A549 (cell line): ENCODE measurements around the gene PET117. TPM values are rescaled to one million over a fixed set of nuclear protein-coding genes. Genes with fewer than 3 reads are reported as not detected.
"Not testable (repeated sequence)": the region's sequence is repeated elsewhere in the genome, so short reads cannot be mapped to it uniquely, and the experiment has no call there.

Source experiments
- ATAC-seq, 2 experiments: fragments of 200-7000 bp in 1 of 2; fragments of >200 bp in 1 of 2; cut with Nextera tagmentation in 1 of 2; cut with Tn5 transposase in 1 of 2; 3 replicates each; pipeline versions ENCODE4 v1.8.0 to v1.9.1; 2018 to 2020; ENCODE audit warnings: mild to moderate bottlenecking in 1 of 2, moderate library complexity in 1 of 2
- CTCF ChIA-PET: fragments of 300-600 bp; sonication (Branson Sonifier 250); formaldehyde crosslinking; extraction: SDS; loops from one replicate; lab custom pipeline; 2021; ENCODE audit warnings: antibody characterized with exemption, inconsistent platforms; lab: Yijun Ruan, JAX
- POLR2A ChIA-PET: fragments of 350-600 bp; formaldehyde crosslinking; extraction: SDS; loops from one replicate; lab custom pipeline; 2021; ENCODE audit warnings: antibody characterized with exemption, inconsistent platforms; lab: Yijun Ruan, JAX
- DNase-seq, 2 experiments: peaks; one replicate each; pipeline versions ENCODE4 v3.0.0 to v3.0.0-alpha.2; 2011 to 2016; ENCODE audit warnings: low read depth in 1 of 2, low spot score in 1 of 2
- FAIRE-seq: peaks from 2 replicates; lab custom pipeline; 2011; peaks lifted over from hg19 to GRCh38; lab: Jason Lieb, UNC
- H3K27ac ChIP-seq, 2 experiments: fragments of >200 bp; sonication (Bioruptor Twin); formaldehyde crosslinking; 3 replicates each; pipeline ENCODE4 v1.5.1; 2016 to 2017
- H3K4me1 ChIP-seq: fragments of >200 bp; sonication (Bioruptor Twin); formaldehyde crosslinking; 3 replicates; pipeline ENCODE4 v1.6.1; 2016
- H3K4me2 ChIP-seq: fragments of >200 bp; sonication (Bioruptor Twin); formaldehyde crosslinking; 3 replicates; pipeline ENCODE4 v1.6.1; 2016
- H3K4me3 ChIP-seq: fragments of >200 bp; sonication (Bioruptor Twin); formaldehyde crosslinking; 3 replicates; pipeline ENCODE4 v1.5.1; 2016
- H3K9me3 ChIP-seq: fragments of >200 bp; sonication (Bioruptor Twin); formaldehyde crosslinking; 3 replicates; pipeline ENCODE4 v1.6.1; 2016
- BCL3 ChIP-seq: fragments of >200 bp; sonication (Bioruptor Twin); formaldehyde crosslinking; IDR thresholded peaks from 3 replicates; pipeline ENCODE4 v1.6.1; 2016
- CBX2 ChIP-seq: fragments of 200-600 bp; sonication (generic); IDR thresholded peaks from 2 replicates; pipeline ENCODE4 v1.6.1; 2016; ENCODE audit warnings: low read depth, mild to moderate bottlenecking, borderline replicate concordance
- CBX8 ChIP-seq: fragments of 200-600 bp; sonication (generic); IDR thresholded peaks from 2 replicates; pipeline ENCODE4 v1.6.1; 2016
- CHD4 ChIP-seq: fragments of 200-600 bp; sonication (generic); IDR thresholded peaks from 2 replicates; pipeline ENCODE4 v1.6.1; 2016; ENCODE audit warnings: antibody characterized with exemption, mild to moderate bottlenecking, borderline replicate concordance
- EHMT2 ChIP-seq: fragments of 200-600 bp; sonication (generic); IDR thresholded peaks from 2 replicates; pipeline ENCODE4 v1.6.1; 2016; ENCODE audit warnings: antibody characterized with exemption, low read depth, mild to moderate bottlenecking, moderate library complexity
- HEYL ChIP-seq: fragments of 250-450 bp; sonication (Bioruptor Pico); IDR thresholded peaks from 2 replicates; pipeline ENCODE4 v1.8.0; 2021; ENCODE audit warnings: mild to moderate bottlenecking, moderate library complexity
- KDM1A ChIP-seq: fragments of 200-600 bp; sonication (generic); IDR thresholded peaks from 2 replicates; pipeline ENCODE4 v1.6.1; 2016; ENCODE audit warnings: low read depth, mild to moderate bottlenecking
- KDM5A ChIP-seq: fragments of 200-600 bp; sonication (generic); IDR thresholded peaks from 2 replicates; pipeline ENCODE4 v1.6.1; 2016; ENCODE audit warnings: antibody characterized with exemption, mild to moderate bottlenecking
- MAX ChIP-seq: IDR thresholded peaks from 2 replicates; pipeline ENCODE4 v1.6.1; 2012
- NFE2L2 ChIP-seq: fragments of 150-350 bp; conservative IDR thresholded peaks from 2 replicates; pipeline ENCODE4 v1.6.1; 2014; ENCODE audit warnings: low read length
- PBX3 ChIP-seq: IDR thresholded peaks from 2 replicates; pipeline ENCODE4 v1.6.1; 2012
- PHF8 ChIP-seq: fragments of 200-600 bp; sonication (generic); IDR thresholded peaks from 2 replicates; pipeline ENCODE4 v1.6.1; 2016; ENCODE audit warnings: low read depth, mild to moderate bottlenecking, antibody characterized with exemption, moderate library complexity, borderline replicate concordance
- POLR2AphosphoS2 ChIP-seq: conservative IDR thresholded peaks from 2 replicates; pipeline ENCODE4 v1.6.1; 2012; ENCODE audit warnings: low read length, improper control_type of control experiment, inconsistent platforms
- RAD21 ChIP-seq, 2 experiments: fragments of >200 bp in 1 of 2; sonication (Bioruptor Twin) in 1 of 2; formaldehyde crosslinking in 1 of 2; IDR thresholded peaks in 1 of 2; conservative IDR thresholded peaks in 1 of 2; 2 replicates in 1 of 2; 3 replicates in 1 of 2; pipeline ENCODE4 v1.6.1; 2012 to 2018; ENCODE audit warnings: inconsistent platforms in 1 of 2
- RARB ChIP-seq: fragments of 250-450 bp; sonication (Bioruptor Pico); IDR thresholded peaks from 2 replicates; pipeline ENCODE4 v1.8.0; 2021; ENCODE audit warnings: mild to moderate bottlenecking, moderate library complexity
- REST ChIP-seq: fragments of 200-600 bp; sonication (generic); IDR thresholded peaks from 2 replicates; pipeline ENCODE4 v1.6.1; 2016; ENCODE audit warnings: antibody characterized with exemption, mild to moderate bottlenecking, moderate library complexity
- SREBF2 ChIP-seq: fragments of 450-650 bp; IDR thresholded peaks from 2 replicates; pipeline ENCODE4 v1.6.1; 2014; ENCODE audit warnings: mild to moderate bottlenecking, moderate library complexity
- TFCP2L1 ChIP-seq: fragments of 250-450 bp; sonication (Bioruptor Pico); IDR thresholded peaks from 2 replicates; pipeline ENCODE4 v1.5.0; 2021; ENCODE audit warnings: mild to moderate bottlenecking
- WGBS: methylation state at CpG from one replicate; pipeline ENCODE4 v1.1.6; 2017; ENCODE audit errors: missing lambda C conversion rate; 5-methylcytosine and 5-hydroxymethylcytosine counted together
- polyA plus RNA-seq, 4 experiments: library from polyadenylated mRNA; depleted of rRNA in 3 of 4; stranded (reverse); fragments of >200 nt; fragmentation: RNase III in 1 of 4; extraction: RNeasy Plus Mini Kit Qiagen cat#74134 plus additional on column Dnase treatment in 1 of 4; gene quantifications; 2 replicates in 3 of 4; 3 replicates in 1 of 4; pipeline ENCODE4 v1.2.3, GENCODE V29; 2011 to 2017

The PET117 gene
- polyA plus RNA-seq, 2 of the 4 experiments (the other 2 are of a cell fraction) = 25.0 to 32.3 TPM

GRCh38 chr20:18092890-18093289, 44.8 kb upstream of the PET117 start (continued):
- TF ChIP-seq REST (no peak), KDM1A (no peak)
- TF ChIP-seq, all 56 proteins: peak for 0

- ATAC-seq (no peak; a peak in 1 of 6 replicates), FAIRE-seq (no peak), DNase-seq (no peak)
- TF ChIP-seq RARB (CRISPR knock-in tag) (no peak), HEYL (no peak)
- Histone ChIP-seq H3K4me2 (no peak overlapping the region), H3K9me3 (no peaks in the 10 kb centered on the region), H3K27ac (no peak overlapping the region), H3K4me1 (no peaks in the 10 kb centered on the region), H3K4me3 (no peak overlapping the region)
- ChIA-PET CTCF (no interaction called here), POLR2A (no interaction called here)
- WGBS = 59% methylated on average over 9 of the region's 10 CpGs
Observed at GRCh38 chr20:18093388-18093787, 44.3 kb upstream of the PET117 start.

- WGBS = 48% methylated on average over 5 of the region's 5 CpGs
- no peak for ATAC-seq
- CTCF ChIA-PET = no interaction called here
- DNase-seq = no peak
- POLR2A ChIA-PET = no interaction called here
- H3K4me3 ChIP-seq = no peak overlapping the region
- FAIRE-seq = peak; percentile 46
- TF ChIP-seq CBX8 = no peak
- no peak for TF ChIP-seq SREBF2
- TF ChIP-seq CBX2 = no peak
- no peak for TF ChIP-seq POLR2AphosphoS2
- TF ChIP-seq PBX3 = no peak
- no peak for TF ChIP-seq CHD4
- TF ChIP-seq NFE2L2 = no peak
- no peak for TF ChIP-seq MAX
- TF ChIP-seq HEYL = no peak
- TF ChIP-seq RAD21 (conservative IDR thresholded peaks at IDR 0.05 in 1 of 2, IDR thresholded peaks at IDR 0.05 in 1 of 2) = no peak
- TF ChIP-seq EHMT2 = no peak
- TF ChIP-seq TFCP2L1 (CRISPR knock-in tag) = no peak
- no peak for TF ChIP-seq PHF8
- no peak for TF ChIP-seq KDM5A
- no peak for TF ChIP-seq BCL3
- H3K4me1 ChIP-seq = no peaks in the 10 kb centered on the region
- no peak overlapping the region for H3K27ac ChIP-seq
- no peaks in the 10 kb centered on the region for H3K9me3 ChIP-seq
- H3K4me2 ChIP-seq = no peak overlapping the region
Observed at GRCh38 chr20:18094191-18094590, 43.5 kb upstream of the PET117 start.

- FAIRE-seq = not testable (repeated sequence)
Observed at GRCh38 chr20:18100569-18100968, 37.1 kb upstream of the PET117 start.

More at GRCh38 chr20:18100569-18100968, 37.1 kb upstream of the PET117 start:
- H3K4me2 ChIP-seq, H3K9me3 ChIP-seq, CTCF ChIA-PET, DNase-seq, H3K4me3 ChIP-seq, H3K27ac ChIP-seq, ATAC-seq, H3K4me1 ChIP-seq, POLR2A ChIA-PET: not testable (repeated sequence)
- WGBS = 81% methylated on average over 11 of the region's 11 CpGs
